H1 (cell line): Measurements from ENCODE around the gene NAV2. TPM values are rescaled to one million over a fixed set of nuclear protein-coding genes. Genes with fewer than 3 reads are reported as not detected.

Experiments
- CTCF ChIA-PET: fragments of 300-600 bp; sonication (Branson Sonifier 250); formaldehyde crosslinking; loops from one replicate; lab custom pipeline; 2021; ENCODE audit not compliant: partially characterized antibody; lab: Charles Lee
- POLR2A ChIA-PET: fragments of 300-600 bp; sonication (Branson Sonifier 250); formaldehyde crosslinking; loops from one replicate; lab custom pipeline; 2021; ENCODE audit warnings: inconsistent platforms; ENCODE audit not compliant: partially characterized antibody; lab: Charles Lee
- DNase-seq, 2 experiments: peaks; one replicate each; pipeline versions ENCODE4 v3.0.0 to v3.0.0-alpha.2; 2010 to 2022; ENCODE audit warnings: low spot score in 2 of 2, low read depth in 1 of 2, mixed read lengths in 1 of 2
- FAIRE-seq: peaks from 2 replicates; lab custom pipeline; 2011; peaks lifted over from hg19 to GRCh38; lab: Jason Lieb, UNC
- H2AFZ ChIP-seq: 2 replicates; pipeline ENCODE4 v1.8.1; 2012; ENCODE audit warnings: low read length, inconsistent platforms
- H2AK5ac ChIP-seq: 2 replicates; pipeline ENCODE4 v1.6.1; 2013; ENCODE audit warnings: low read depth, low read length
- H2BK120ac ChIP-seq: replicated peaks from 2 replicates; pipeline ENCODE3; 2013; ENCODE audit warnings: low read depth, low read length, inconsistent platforms
- H2BK12ac ChIP-seq: 2 replicates; pipeline ENCODE4 v1.6.1; 2013; ENCODE audit warnings: low read depth, low read length
- H2BK15ac ChIP-seq: 2 replicates; pipeline ENCODE4 v1.6.1; 2013; ENCODE audit warnings: low read length
- H2BK20ac ChIP-seq: 2 replicates; pipeline ENCODE4 v1.6.1; 2013; ENCODE audit warnings: low read length
- H2BK5ac ChIP-seq: 2 replicates; pipeline ENCODE4 v1.6.1; 2013; ENCODE audit warnings: low read depth, low read length
- H3K14ac ChIP-seq: 2 replicates; pipeline ENCODE4 v1.6.1; 2013; ENCODE audit warnings: inconsistent platforms; ENCODE audit not compliant: insufficient read length
- H3K18ac ChIP-seq: 2 replicates; pipeline ENCODE4 v1.6.1; 2013; ENCODE audit warnings: low read length; ENCODE audit errors: extremely low read depth
- H3K23ac ChIP-seq: 2 replicates; pipeline ENCODE4 v1.6.1; 2013; ENCODE audit warnings: inconsistent platforms; ENCODE audit not compliant: insufficient read length
- H3K23me2 ChIP-seq: 2 replicates; pipeline ENCODE4 v1.6.1; 2013; ENCODE audit warnings: low read depth, low read length
- H3K27ac ChIP-seq: 2 replicates; pipeline ENCODE4 v1.6.1; 2011; ENCODE audit warnings: low read depth, low read length, inconsistent platforms
- H3K27me3 ChIP-seq, 4 experiments: replicated peaks in 1 of 4; 1 replicate in 1 of 4; 2 replicates in 3 of 4; pipeline versions ENCODE4 v1.6.1 to v1.8.1; 2011 to 2013; ENCODE audit warnings: low read length in 3 of 4, mild to moderate bottlenecking in 3 of 4, inconsistent platforms in 2 of 4, mixed read lengths in 2 of 4, moderate library complexity in 1 of 4; ENCODE audit not compliant: control insufficient read depth in 3 of 4, insufficient read depth in 3 of 4; ENCODE audit errors: extremely low read depth in 1 of 4
- H3K36me3 ChIP-seq, 4 experiments: 2 replicates each; pipeline versions ENCODE4 v1.6.1 to v1.8.1; 2011 to 2013; ENCODE audit warnings: mild to moderate bottlenecking in 4 of 4, low read length in 3 of 4, moderate library complexity in 2 of 4, control low read depth in 1 of 4, inconsistent platforms in 1 of 4; ENCODE audit not compliant: insufficient read depth in 4 of 4, control insufficient read depth in 2 of 4
- H3K4ac ChIP-seq: replicated peaks from 2 replicates; pipeline ENCODE3; 2013; ENCODE audit warnings: low read length, low read depth, mixed read lengths, inconsistent platforms; ENCODE audit not compliant: insufficient read length
- H3K4me1 ChIP-seq, 4 experiments: replicated peaks in 1 of 4; 1 replicate in 1 of 4; 2 replicates in 3 of 4; pipeline versions ENCODE4 v1.6.1 to v1.8.1; 2011 to 2013; ENCODE audit warnings: low read length in 3 of 4, inconsistent platforms in 2 of 4, mixed read lengths in 1 of 4; ENCODE audit not compliant: insufficient read depth in 4 of 4, control insufficient read depth in 3 of 4
- H3K4me2 ChIP-seq, 2 experiments: 2 replicates each; pipeline versions ENCODE4 v1.6.1 to v1.8.1; 2011 to 2013; ENCODE audit warnings: low read depth in 2 of 2, low read length in 2 of 2, control low read depth in 1 of 2, inconsistent platforms in 1 of 2, mild to moderate bottlenecking in 1 of 2; ENCODE audit not compliant: insufficient read depth in 1 of 2
- H3K4me3 ChIP-seq, 4 experiments: fragments of 200-600, 300-600 bp in 1 of 4; sonication (generic), shearing (Covaris generic), sonication (Bioruptor Twin) in 1 of 4; 2 replicates each; pipeline versions ENCODE4 v1.5.1 to v1.8.1; 2011 to 2016; ENCODE audit warnings: low read length in 4 of 4, low read depth in 3 of 4, control low read depth in 2 of 4, inconsistent platforms in 2 of 4, mild to moderate bottlenecking in 2 of 4, mixed read lengths in 1 of 4, moderate library complexity in 1 of 4; ENCODE audit not compliant: insufficient read depth in 2 of 4; ENCODE audit errors: extremely low read depth in 1 of 4
- H3K56ac ChIP-seq: replicated peaks from 2 replicates; pipeline ENCODE3; 2013; ENCODE audit warnings: low read depth, mild to moderate bottlenecking, mixed read lengths, low read length, inconsistent platforms; ENCODE audit not compliant: insufficient read length
- H3K79me1 ChIP-seq: 2 replicates; pipeline ENCODE4 v1.6.1; 2013; ENCODE audit warnings: low read depth, low read length, control low read depth
- H3K79me2 ChIP-seq, 2 experiments: 2 replicates each; pipeline versions ENCODE4 v1.6.1 to v1.8.1; 2012 to 2013; ENCODE audit warnings: low read length in 2 of 2, mild to moderate bottlenecking in 2 of 2, inconsistent platforms in 1 of 2; ENCODE audit not compliant: insufficient read depth in 2 of 2, control insufficient read depth in 1 of 2
- H3K9ac ChIP-seq, 4 experiments: replicated peaks in 1 of 4; 1 replicate in 1 of 4; 2 replicates in 3 of 4; pipeline versions ENCODE4 v1.6.1 to v1.8.1; 2011 to 2013; ENCODE audit warnings: low read depth in 3 of 4, low read length in 3 of 4, control low read depth in 2 of 4, mild to moderate bottlenecking in 2 of 4, moderate library complexity in 2 of 4, inconsistent platforms in 1 of 4; ENCODE audit errors: extremely low read depth in 1 of 4
- H3K9me3 ChIP-seq, 2 experiments: 2 replicates each; pipeline versions ENCODE4 v1.6.1 to v1.8.1; 2012 to 2013; ENCODE audit warnings: mild to moderate bottlenecking in 2 of 2, moderate library complexity in 2 of 2, control low read depth in 1 of 2, inconsistent platforms in 1 of 2, low read depth in 1 of 2, low read length in 1 of 2, mixed read lengths in 1 of 2; ENCODE audit not compliant: insufficient read depth in 2 of 2
- H4K20me1 ChIP-seq, 2 experiments: replicated peaks in 1 of 2; 2 replicates each; pipeline versions ENCODE3 to v1.8.1; 2011 to 2013; ENCODE audit warnings: inconsistent platforms in 2 of 2, low read length in 2 of 2, mild to moderate bottlenecking in 1 of 2; ENCODE audit not compliant: insufficient read depth in 2 of 2, control insufficient read depth in 1 of 2
- H4K5ac ChIP-seq: 2 replicates; pipeline ENCODE4 v1.6.1; 2013; ENCODE audit warnings: low read length, low read depth, mixed read lengths, inconsistent platforms; ENCODE audit not compliant: insufficient read length
- H4K8ac ChIP-seq: 2 replicates; pipeline ENCODE4 v1.8.0; 2013; ENCODE audit warnings: mild to moderate bottlenecking, moderate library complexity, low read length, inconsistent platforms; ENCODE audit not compliant: insufficient read depth; ENCODE audit errors: extremely low read depth
- H4K91ac ChIP-seq: replicated peaks from 2 replicates; pipeline ENCODE3; 2013; ENCODE audit warnings: low read length, mixed read lengths, inconsistent platforms; ENCODE audit not compliant: insufficient read length
- CBX5 ChIP-seq: fragments of 300-800, 300-1000 bp; sonication (generic); IDR thresholded peaks from 2 replicates; pipeline ENCODE4 v1.7.1; 2016; ENCODE audit warnings: antibody characterized with exemption, low read length, low read depth
- CHD1 ChIP-seq: IDR thresholded peaks from 2 replicates; pipeline ENCODE4 v1.6.1; 2012; ENCODE audit warnings: low read depth, low read length, improper control_type of control experiment
- EGR1 ChIP-seq: IDR thresholded peaks from 2 replicates; pipeline ENCODE4 v1.6.1; 2011; ENCODE audit warnings: low read depth, low read length, borderline replicate concordance
- EZH2 ChIP-seq: fragments of 200-600 bp; sonication (generic); IDR thresholded peaks from 2 replicates; pipeline ENCODE4 v1.7.1; 2012; ENCODE audit warnings: low read depth, mild to moderate bottlenecking, moderate library complexity, low read length, inconsistent platforms; ENCODE audit not compliant: severe bottlenecking
- GTF2F1 ChIP-seq: IDR thresholded peaks from 2 replicates; pipeline ENCODE4 v1.6.1; 2012; ENCODE audit warnings: low read depth, low read length, improper control_type of control experiment, borderline replicate concordance
- HDAC6 ChIP-seq: IDR thresholded peaks from one replicate; pipeline ENCODE4 v1.7.1; 2012; ENCODE audit warnings: low read depth, mild to moderate bottlenecking, inconsistent platforms, low read length, moderate library complexity
- JUND ChIP-seq: IDR thresholded peaks from 2 replicates; pipeline ENCODE4 v1.6.1; 2011; ENCODE audit warnings: mild to moderate bottlenecking, improper control_type of control experiment, low read length
- RNF2 ChIP-seq: fragments of 200-900, 300-1000 bp; sonication (generic); IDR thresholded peaks from 2 replicates; pipeline ENCODE4 v1.7.1; 2016; ENCODE audit warnings: borderline replicate concordance, low read depth, mild to moderate bottlenecking, antibody characterized with exemption, low read length; ENCODE audit not compliant: poor library complexity, severe bottlenecking; ENCODE audit errors: missing control alignments
- SAP30 ChIP-seq: fragments of 300-600 bp; sonication (generic); IDR thresholded peaks from 2 replicates; pipeline ENCODE4 v1.7.1; 2012; ENCODE audit warnings: low read length, moderate library complexity, mild to moderate bottlenecking, inconsistent platforms; ENCODE audit not compliant: insufficient read depth, insufficient replicate concordance
- SP1 ChIP-seq: IDR thresholded peaks from 2 replicates; pipeline ENCODE4 v1.6.1; 2011; ENCODE audit warnings: low read depth, low read length
- TAF1 ChIP-seq: IDR thresholded peaks from 2 replicates; pipeline ENCODE4 v1.6.1; 2011; ENCODE audit warnings: mild to moderate bottlenecking, low read depth, low read length
- TEAD4 ChIP-seq: IDR thresholded peaks from 2 replicates; pipeline ENCODE4 v1.6.1; 2012; ENCODE audit warnings: low read depth, low read length, inconsistent platforms, mixed read lengths
- YY1 ChIP-seq: IDR thresholded peaks from 2 replicates; pipeline ENCODE4 v1.6.1; 2011; ENCODE audit warnings: low read depth, mild to moderate bottlenecking, low read length
- WGBS, 2 experiments: shearing (Covaris generic) in 1 of 2; methylation state at CpG; one replicate each; pipeline versions ENCODE4 v1.1.6 to v1.1.7; 2013 to 2015; ENCODE audit warnings: low lambda C conversion rate in 2 of 2, mixed read lengths in 2 of 2, inconsistent platforms in 1 of 2, low coverage in 1 of 2, missing lambda C conversion rate in 1 of 2; ENCODE audit not compliant: insufficient replicate concordance in 2 of 2, insufficient coverage in 1 of 2, insufficient read length in 1 of 2; ENCODE audit errors: extremely low coverage in 1 of 2, missing lambda C conversion rate in 1 of 2; 5-methylcytosine and 5-hydroxymethylcytosine counted together
- polyA plus RNA-seq, 7 experiments: library from polyadenylated mRNA; depleted of rRNA in 3 of 7; stranded (reverse) in 5 of 7; unstranded in 2 of 7; fragments of >200 nt in 5 of 7; fragments of 200-250 nt in 2 of 7; gene quantifications; 1 replicate in 5 of 7; 2 replicates in 1 of 7; 4 replicates in 1 of 7; pipeline versions ENCODE4 v1.2.1 to v1.2.3, GENCODE V29; 2011 to 2013; ENCODE audit warnings: missing spikeins in 2 of 7, mixed read lengths in 2 of 7
- total RNA-seq: library from RNA; stranded (reverse); fragmentation: NEBNext Ultra II Directional; extraction: Animal tissue kit (Norgen Biotek cat#: 25700); gene quantifications from 2 replicates; pipeline ENCODE4 v1.2.1, GENCODE V29; 2021

The NAV2 gene
- total and polyA plus RNA-seq, 2 of the 8 experiments (the other 6 are each of a cell fraction or from before 2014, with no cell fraction given): 35.6 to 73.6 TPM

DNA sequence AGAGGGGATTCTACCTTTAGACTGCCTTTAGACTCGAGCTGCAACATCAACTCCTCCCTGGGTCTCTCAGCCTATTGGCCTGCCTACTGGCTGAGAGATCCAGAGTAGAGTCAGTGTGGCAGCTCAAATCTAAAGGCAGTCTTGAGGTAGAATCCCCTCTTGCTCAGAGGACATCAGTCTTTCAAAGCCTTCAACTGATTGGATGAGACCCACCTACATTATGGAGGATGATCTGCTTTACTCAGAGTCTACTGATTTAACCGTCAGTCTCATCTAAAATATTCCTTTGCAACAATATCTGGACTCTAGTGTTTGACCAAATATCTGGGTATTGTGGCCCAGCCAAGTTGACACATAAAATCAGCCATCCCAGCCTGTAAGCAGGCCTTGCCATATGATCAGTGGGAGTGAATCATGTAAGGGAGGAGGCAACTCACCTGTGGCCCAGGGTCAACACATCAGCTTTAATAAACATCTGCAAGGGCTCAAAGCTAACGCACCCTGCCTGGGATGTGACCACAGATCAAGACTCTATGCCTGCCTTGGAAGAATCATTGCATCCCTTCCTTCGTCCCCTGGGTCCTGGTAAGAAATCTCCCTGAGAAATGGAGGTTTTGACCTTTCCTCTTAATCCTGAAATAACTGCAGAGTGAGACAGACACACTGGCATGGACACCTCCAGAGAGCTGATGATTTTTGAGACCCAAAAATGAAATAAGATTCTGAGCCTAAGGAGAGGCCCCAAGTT is 249.6 kb downstream of the NAV2 start:
- no peak overlapping the region for H3K4me3 ChIP-seq
- H2BK15ac ChIP-seq: no peak overlapping the region
- peaks cover 2 to 18% (median 9%) of the 10 kb centered on the region in 4 experiments; a peak in 5 of 8 replicates for H3K36me3 ChIP-seq
- FAIRE-seq (no peak), DNase-seq (no peak)
- H3K79me2 ChIP-seq: 0 out of 4 replicates have a peak, but pooled peaks cover 0 to 2% of the 10 kb centered on the region in 2 experiments
- no peak overlapping the region for H2BK120ac ChIP-seq
- no peaks in the 10 kb centered on the region; a peak in 1 of 7 replicates for H3K4me1 ChIP-seq
- ChIA-PET POLR2A (interaction anchor here (1.0 kb wide), 1 partner anchor 17 kb away, joined by 3 read pairs; no protein-coding TSS in a partner anchor), CTCF (interaction anchor here (0.7 to 4.0 kb wide), 9 partner anchors 7 to 406 kb away, joined by 3 to 27 read pairs (median 4); no protein-coding TSS in a partner anchor)
- H3K4me2 ChIP-seq: no peak overlapping the region
- H3K23me2 ChIP-seq: no peaks in the 10 kb centered on the region
- no peak overlapping the region for H3K9ac ChIP-seq
- peaks cover 4% of the 10 kb centered on the region; the same call in 1 of the 2 replicates for H3K79me1 ChIP-seq
- no peak overlapping the region for H2AK5ac ChIP-seq
- no peak overlapping the region for H4K91ac ChIP-seq
- H2AFZ ChIP-seq: no peak overlapping the region
- H3K18ac ChIP-seq: no peak overlapping the region
- no peak overlapping the region for H2BK20ac ChIP-seq
- 96% methylated on average over 4 of the region's 4 CpGs; no CpG with 5 or more reads in 1 of the 2 experiments for WGBS, 2 experiments
- peaks cover 0 to 3% of the 10 kb centered on the region in 2 experiments for H4K20me1 ChIP-seq
- no peak overlapping the region for H3K14ac ChIP-seq
- H2BK12ac ChIP-seq: no peak overlapping the region
- H4K5ac ChIP-seq: no peak overlapping the region
- H3K27me3 ChIP-seq: no peaks in the 10 kb centered on the region
- no peak overlapping the region for H3K4ac ChIP-seq
- H3K9me3 ChIP-seq: no peaks in the 10 kb centered on the region
- H4K8ac ChIP-seq: no peak overlapping the region
- no peak overlapping the region for H2BK5ac ChIP-seq
- no peak overlapping the region for H3K23ac ChIP-seq
- no peak overlapping the region for H3K56ac ChIP-seq
- H3K27ac ChIP-seq: no peak overlapping the region
- no peak for TF ChIP-seq JUND
- TF ChIP-seq GTF2F1: no peak
- TF ChIP-seq EGR1: no peak
- no peak for TF ChIP-seq RNF2
- no peak for TF ChIP-seq EZH2
- TF ChIP-seq YY1: no peak
- no peak for TF ChIP-seq CHD1
- no peak for TF ChIP-seq SP1
- no peak for TF ChIP-seq HDAC6
- no peak for TF ChIP-seq TEAD4
- no peak for TF ChIP-seq SAP30
- TF ChIP-seq CBX5: no peak
- TF ChIP-seq TAF1: no peak
